A204.1 (cell line): ENCODE results near the gene KCNJ12.
"Not testable (repeated sequence)": the region's sequence is repeated elsewhere in the genome, so short reads cannot be mapped to it uniquely, and the experiment has no call there.

ENCODE experiments used
- FAIRE-seq: peaks from 2 replicates; lab custom pipeline; 2012; peaks lifted over from hg19 to GRCh38; lab: Jason Lieb, UNC

KCNJ12 gene

GRCh38 chr17:21408224-21408623 lies 32.1 kb downstream of the KCNJ12 start:
- not testable (repeated sequence) for FAIRE-seq

GRCh38 chr17:21408766-21409300 lies 32.7 kb downstream of the KCNJ12 start:
- not testable (repeated sequence) for FAIRE-seq

- FAIRE-seq, result not testable (repeated sequence)
These were observed 33.2 kb downstream of the KCNJ12 start for GRCh38 chr17:21409388-21409787.

- FAIRE-seq, result not testable (repeated sequence)
These were observed 33.8 kb downstream of the KCNJ12 start for GRCh38 chr17:21409971-21410370.

GRCh38 chr17:21410371-21410770 lies 34.2 kb downstream of the KCNJ12 start:
- FAIRE-seq, result not testable (repeated sequence)

GRCh38 chr17:21410906-21411678 lies 34.9 kb downstream of the KCNJ12 start:
- FAIRE-seq, result not testable (repeated sequence)

GRCh38 chr17:21411679-21412205 lies 35.6 kb downstream of the KCNJ12 start:
- not testable (repeated sequence) for FAIRE-seq

GRCh38 chr17:21412207-21412681 lies 36.1 kb downstream of the KCNJ12 start:
- not testable (repeated sequence) for FAIRE-seq

- not testable (repeated sequence) for FAIRE-seq
These were observed 37.6 kb downstream of the KCNJ12 start for GRCh38 chr17:21413570-21414279.

GRCh38 chr17:21414616-21415015 lies 38.5 kb downstream of the KCNJ12 start:
- not testable (repeated sequence) for FAIRE-seq

- FAIRE-seq, result not testable (repeated sequence)
These were observed 39.2 kb downstream of the KCNJ12 start for GRCh38 chr17:21415166-21415990.

GRCh38 chr17:21416471-21416981 lies 40.4 kb downstream of the KCNJ12 start:
- FAIRE-seq, result not testable (repeated sequence)

- not testable (repeated sequence) for FAIRE-seq
These were observed 41.2 kb downstream of the KCNJ12 start for GRCh38 chr17:21417349-21417748.

- no peak for FAIRE-seq
These were observed 41.8 kb downstream of the KCNJ12 start for GRCh38 chr17:21417921-21418320.

GRCh38 chr17:21418446-21419298 lies 42.5 kb downstream of the KCNJ12 start:
- FAIRE-seq, result no peak

- FAIRE-seq, result no peak
These were observed 43.4 kb downstream of the KCNJ12 start for GRCh38 chr17:21419299-21420239.

- not testable (repeated sequence) for FAIRE-seq
These were observed 44.4 kb downstream of the KCNJ12 start for GRCh38 chr17:21420503-21421090.

- not testable (repeated sequence) for FAIRE-seq
These were observed 45.5 kb downstream of the KCNJ12 start for GRCh38 chr17:21421421-21422310.
